Ureter (tissue), 1 donor: ENCODE data around the gene SOS2. TPM values are rescaled to one million over a fixed set of nuclear protein-coding genes. Genes with fewer than 3 reads are reported as not detected.

ENCODE experiments used
- DNase-seq: peaks from one replicate; pipeline ENCODE4 v3.0.0-alpha.2; 2020; ENCODE audit warnings: low spot score
- total RNA-seq: library from RNA; stranded (reverse); gene quantifications from one replicate; pipeline ENCODE4 v1.2.4, GENCODE V29; 2023
- donor health status: DM: yes; HTN: yes; CAD: no.

Gene SOS2
- total RNA-seq, 1 donor from 2014 or later, result 38.0 TPM

DNA sequence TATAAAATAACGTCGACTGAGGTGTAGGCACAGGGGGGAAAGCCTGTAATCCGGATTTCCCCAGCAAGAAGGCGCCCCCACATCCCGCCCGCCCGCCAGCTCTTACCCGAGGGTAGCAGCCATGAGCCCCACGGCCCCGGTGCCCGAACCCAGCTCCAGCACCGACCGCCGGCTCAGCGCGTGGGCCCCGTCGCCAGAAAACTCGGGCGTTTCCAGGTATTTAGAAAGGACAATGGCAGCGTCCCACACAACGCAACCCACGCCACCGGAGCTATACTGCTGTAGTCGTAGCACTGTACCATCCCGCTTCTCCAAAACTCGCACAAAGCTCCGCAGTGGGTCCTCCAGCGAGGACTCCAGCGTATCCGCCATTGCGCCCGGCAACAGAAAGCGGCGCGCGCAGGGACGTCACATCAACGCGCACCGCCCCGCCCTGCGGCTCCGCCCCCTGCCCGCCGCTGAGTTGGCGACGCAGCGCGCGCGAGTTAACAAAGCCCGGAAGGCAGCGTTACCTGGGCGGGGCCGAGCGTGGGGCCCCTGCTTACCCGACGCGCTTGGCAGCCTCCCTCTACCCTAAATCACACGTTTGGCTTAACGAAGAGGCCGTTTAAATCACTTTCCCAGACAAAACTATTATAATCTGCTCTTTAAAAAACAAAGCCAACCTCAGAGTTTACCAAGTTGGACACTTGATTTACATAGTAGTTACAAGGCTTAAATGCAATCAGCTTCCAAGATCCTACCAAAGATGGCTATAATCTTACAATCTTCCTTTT lies 115.0 kb downstream of the SOS2 start, which contains the start of gene VCPKMT:
VCPKMT (minus strand) TSS at position 392 of the 776 bp plus-strand sequence; CDS start at position 372, 20 bp downstream.
- DNase-seq, result peak; percentile 95

GRCh38 chr14:50113381-50114035 lies 117.9 kb downstream of the SOS2 start:
- no peak for DNase-seq

DNA sequence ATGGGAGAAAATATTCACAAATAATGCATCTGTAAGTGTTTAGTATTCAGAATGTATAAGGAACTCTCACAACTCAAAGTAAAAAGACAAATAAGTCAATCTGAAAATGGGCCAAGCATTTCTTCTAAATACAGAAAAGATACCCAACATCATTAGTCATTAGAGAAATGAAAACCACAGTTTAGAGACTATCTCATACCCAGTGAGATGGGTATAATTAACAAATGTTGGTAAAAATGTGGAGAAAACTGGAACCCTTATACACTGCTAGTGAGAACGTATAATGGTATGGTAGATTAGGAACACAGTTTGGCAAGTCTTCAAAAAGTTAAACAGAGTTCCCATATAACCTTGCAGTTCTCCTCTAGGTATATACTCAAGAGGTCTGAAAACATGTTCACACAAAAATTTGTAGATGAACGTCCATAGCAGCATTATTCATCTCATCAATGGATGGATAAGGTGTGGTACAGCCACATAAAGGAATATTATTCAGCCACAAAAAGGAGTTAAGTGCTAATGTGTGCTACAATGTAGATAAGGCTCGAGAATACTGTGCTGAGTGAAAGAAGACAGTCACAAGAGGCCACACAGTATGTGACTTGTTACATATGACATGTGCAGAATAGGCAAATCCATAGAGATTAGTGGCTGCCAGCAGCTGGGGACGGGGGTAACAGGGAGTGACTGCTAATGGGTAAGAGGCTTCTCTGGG lies 120.9 kb downstream of the SOS2 start:
- no peak for DNase-seq

DNA sequence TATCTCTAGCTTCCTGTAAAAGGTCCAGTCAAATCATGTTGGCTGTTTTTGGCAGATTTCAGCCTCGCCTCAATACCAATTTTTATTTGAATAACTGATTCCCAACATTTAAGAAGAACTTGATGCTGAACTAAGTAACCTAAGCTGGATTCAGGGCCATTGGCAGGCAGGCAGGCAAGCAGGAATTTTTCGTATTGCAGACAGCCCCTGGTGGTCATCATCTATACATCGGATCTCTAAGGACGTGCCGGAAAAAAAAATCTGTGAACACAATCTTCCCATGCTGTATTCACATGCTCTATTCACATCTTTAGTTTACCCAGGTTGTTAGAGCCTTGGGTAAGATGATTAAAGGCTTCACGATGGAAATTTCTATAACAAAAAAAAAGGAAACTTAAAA lies 122.0 kb downstream of the SOS2 start:
- no peak for DNase-seq

GRCh38 chr14:50107850-50108249 lies 123.5 kb downstream of the SOS2 start:
- DNase-seq, result no peak

GRCh38 chr14:50106178-50106577 lies 125.2 kb downstream of the SOS2 start:
- DNase-seq, result no peak

- no peak for DNase-seq
Measured at GRCh38 chr14:50103558-50103957, 127.8 kb downstream of the SOS2 start.

DNA sequence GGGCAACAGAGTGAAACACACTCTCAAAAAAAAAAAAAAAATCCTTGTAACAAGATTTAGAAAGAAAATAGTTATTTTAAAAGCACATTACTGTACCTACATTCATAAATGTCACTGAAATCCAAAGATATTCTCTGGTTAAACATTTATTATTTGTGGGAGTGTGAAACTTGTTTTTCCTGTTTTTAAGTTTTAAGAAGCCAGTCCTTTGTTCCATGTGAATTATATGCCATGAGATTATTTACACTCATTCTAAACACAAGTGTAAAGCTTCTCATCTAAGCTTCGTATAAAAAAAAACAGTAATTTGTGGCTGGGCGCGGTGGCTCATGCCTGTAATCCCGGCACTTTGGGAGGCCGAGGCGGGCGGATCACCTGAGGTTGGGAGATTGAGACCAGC lies 130.0 kb downstream of the SOS2 start:
- DNase-seq, result no peak

GRCh38 chr14:50100805-50101204 lies 130.6 kb downstream of the SOS2 start:
- DNase-seq, result no peak

DNA sequence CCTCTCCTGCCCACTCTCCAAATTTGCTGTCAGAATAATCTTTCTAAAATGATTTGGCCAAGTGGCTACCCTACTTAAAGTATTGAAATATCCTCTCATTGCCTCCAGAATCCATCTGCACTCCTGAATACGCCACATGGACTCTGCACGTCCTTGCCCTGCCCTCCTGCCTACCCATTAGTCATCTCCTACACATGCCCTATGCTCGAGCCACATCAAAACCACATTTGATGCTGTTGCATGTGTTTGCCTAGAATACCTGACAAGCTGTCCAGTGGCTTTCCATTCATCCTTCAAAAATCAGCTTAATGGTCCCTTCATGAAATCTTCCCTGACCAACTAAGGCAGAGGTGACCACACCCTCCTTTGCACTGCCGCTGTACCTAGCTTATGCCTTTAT lies 132.0 kb downstream of the SOS2 start:
- DNase-seq, result no peak

DNA sequence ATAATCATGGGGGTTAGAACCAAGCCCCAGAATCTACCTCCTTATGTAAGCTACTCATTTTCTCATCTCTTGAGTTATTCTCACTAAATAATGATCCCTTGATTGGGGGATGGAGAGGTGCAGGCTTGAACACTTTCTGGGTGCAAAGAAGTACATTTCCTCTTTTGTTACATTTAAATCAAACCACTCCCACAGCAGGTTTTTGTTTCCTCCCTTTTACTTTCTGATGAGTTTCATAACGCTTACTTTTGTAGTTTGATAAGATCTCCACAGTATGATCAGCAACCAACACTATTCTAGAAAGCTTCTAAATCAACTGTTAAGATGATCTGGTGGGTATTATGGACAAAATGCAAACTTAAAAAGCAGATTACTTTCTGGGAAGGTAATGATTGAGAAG lies 135.5 kb downstream of the SOS2 start:
- no peak for DNase-seq

- no peak for DNase-seq
Measured at GRCh38 chr14:50094056-50094755, 137.2 kb downstream of the SOS2 start.

GRCh38 chr14:50093496-50093895 lies 137.9 kb downstream of the SOS2 start:
- no peak for DNase-seq

DNA sequence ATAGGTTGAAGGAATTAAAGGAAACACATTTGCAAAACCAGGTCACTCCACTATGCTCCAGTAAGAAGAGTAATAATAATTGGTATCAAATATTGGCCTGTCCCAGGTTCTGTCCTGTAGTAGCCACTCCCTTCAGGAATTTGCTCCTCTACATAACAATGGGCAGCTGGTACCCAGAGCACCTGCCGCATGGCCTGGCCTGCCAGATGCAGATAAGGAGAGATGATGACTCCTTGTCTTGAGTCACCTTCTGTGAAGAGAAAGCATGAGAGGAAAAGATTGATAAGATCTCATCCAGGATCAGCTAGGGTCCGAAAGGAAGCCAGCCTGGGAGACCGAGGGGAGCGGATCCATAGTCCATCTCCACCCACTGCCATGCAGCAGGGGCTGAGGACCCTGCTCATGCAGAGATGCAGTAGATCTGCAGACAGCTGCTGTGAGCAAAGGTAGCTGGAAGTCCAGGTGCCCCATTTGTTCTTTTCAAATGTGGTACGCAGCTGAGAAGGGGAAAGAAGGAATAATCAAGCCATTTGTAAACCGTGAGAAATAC lies 139.3 kb downstream of the SOS2 start:
- no peak for DNase-seq

DNA sequence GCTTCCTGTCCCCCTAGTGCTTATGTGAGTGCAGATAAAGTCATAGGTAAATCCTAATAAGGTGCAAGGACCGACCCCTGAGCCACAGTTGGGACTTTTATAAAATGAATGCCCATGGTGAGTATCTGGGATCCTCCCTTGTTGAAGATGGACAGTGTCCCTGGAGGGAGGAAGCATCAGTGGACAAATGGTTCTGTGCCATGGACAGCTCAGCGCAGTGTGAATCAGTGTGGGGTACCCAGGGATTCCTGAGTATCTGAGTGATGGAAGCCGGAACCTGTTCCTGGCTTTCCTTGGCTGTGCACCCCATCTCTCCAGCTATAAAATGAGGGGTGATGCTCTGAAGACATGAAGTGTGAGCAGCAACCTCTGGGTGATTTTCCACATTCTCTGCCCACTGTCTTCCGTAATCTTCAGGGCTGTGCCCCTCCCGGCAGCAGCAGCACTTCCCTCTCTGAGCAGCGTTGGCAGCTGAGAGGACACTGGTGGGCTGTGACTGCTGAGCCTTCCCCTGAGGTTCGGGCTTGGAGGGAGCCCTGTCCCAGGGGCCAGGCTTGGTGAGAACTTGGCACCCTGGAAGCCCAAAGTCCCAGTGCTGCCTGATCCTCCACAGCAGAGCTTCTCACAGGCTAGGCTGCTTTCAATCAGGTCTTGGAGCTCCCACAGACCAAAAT lies 140.0 kb downstream of the SOS2 start:
- DNase-seq, result no peak

DNA sequence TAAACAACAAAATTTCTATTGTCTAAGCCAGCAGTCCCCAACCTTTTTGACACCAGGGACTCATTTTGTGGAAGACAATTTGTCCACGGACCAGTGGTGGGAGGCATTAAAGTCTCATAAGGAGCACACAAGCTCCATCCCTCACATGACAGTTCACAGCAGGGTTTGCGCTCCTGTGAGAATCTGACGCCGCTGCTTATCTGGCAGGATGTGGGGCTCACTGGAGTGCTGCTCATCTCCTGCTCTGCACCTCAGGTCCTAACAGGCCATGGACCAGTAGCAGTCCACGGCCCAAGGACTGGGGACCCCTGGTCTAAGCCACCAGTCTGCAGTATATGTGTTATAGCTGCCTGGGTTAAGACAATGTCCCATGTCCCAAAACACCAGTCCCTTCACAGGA lies 142.2 kb downstream of the SOS2 start:
- DNase-seq, result no peak

- DNase-seq, result no peak
Measured at GRCh38 chr14:50088731-50089130, 142.6 kb downstream of the SOS2 start.

GRCh38 chr14:50088117-50088515 lies 143.3 kb downstream of the SOS2 start:
- DNase-seq, result no peak

DNA sequence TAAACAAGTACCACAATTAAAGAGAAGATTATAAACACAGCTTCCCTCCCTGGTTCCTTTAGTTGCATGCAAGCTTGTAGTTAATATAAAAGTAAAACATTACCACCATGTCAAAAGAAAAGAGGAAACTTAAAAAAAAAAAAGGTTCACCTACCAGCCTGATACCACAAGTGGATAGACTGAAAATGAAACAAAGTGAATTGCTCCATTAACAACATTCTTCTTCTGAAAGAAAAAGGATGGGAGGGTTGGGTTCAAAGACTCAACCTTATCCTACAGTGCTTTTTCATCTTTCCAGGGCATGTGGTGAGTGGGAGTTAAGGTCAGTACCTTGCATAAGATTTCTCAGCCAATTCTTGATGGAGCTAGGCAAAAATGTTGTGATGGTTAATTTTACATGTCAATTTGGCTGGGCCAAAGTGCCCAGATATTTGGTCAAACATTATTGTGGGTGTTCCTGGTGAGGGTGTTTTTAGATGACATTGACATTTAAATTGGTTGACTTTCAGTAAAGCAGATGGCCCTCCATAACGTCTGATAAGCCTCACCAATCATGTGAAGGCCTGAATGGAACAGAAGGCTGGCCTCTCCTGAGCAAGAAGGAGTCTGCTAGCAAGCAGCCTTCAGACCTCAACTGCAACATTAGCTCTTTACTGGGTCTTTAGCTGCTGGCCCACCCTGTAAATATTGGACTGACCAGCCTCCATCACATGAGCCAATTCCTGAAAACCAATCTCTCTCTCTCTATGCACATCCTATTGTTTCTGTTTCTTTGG lies 143.8 kb downstream of the SOS2 start:
- no peak for DNase-seq

DNA sequence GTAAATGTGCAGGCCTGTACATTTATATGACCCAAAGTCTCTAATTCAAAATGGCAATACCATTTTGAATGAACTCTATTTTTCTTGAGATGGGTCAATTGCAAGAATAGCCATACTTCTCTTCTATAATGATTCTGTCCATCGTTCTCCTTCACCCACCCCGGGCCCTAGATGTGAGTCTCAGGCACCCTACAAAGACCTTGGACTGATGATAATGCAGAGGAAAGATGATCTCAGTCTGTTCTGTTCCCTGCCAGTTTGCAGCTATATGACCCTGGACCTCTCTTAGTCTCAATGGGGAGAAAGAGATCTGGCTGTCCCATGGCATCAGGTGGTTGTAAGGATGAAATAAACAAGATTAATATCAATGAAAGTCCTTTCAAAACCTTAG lies 145.1 kb downstream of the SOS2 start:
- no peak for DNase-seq
